H1 (cell line): ENCODE data around the gene QDPR. TPM values are rescaled to one million over a fixed set of nuclear protein-coding genes. Genes with fewer than 3 reads are reported as not detected.

ENCODE experiments used
- CTCF ChIA-PET: fragments of 300-600 bp; sonication (Branson Sonifier 250); formaldehyde crosslinking; loops from one replicate; lab custom pipeline; 2021; ENCODE audit not compliant: partially characterized antibody; lab: Charles Lee
- POLR2A ChIA-PET: fragments of 300-600 bp; sonication (Branson Sonifier 250); formaldehyde crosslinking; loops from one replicate; lab custom pipeline; 2021; ENCODE audit warnings: inconsistent platforms; ENCODE audit not compliant: partially characterized antibody; lab: Charles Lee
- DNase-seq, 2 experiments: peaks; one replicate each; pipeline versions ENCODE4 v3.0.0 to v3.0.0-alpha.2; 2010 to 2022; ENCODE audit warnings: low spot score in 2 of 2, low read depth in 1 of 2, mixed read lengths in 1 of 2
- FAIRE-seq: peaks from 2 replicates; lab custom pipeline; 2011; peaks lifted over from hg19 to GRCh38; lab: Jason Lieb, UNC
- H2AFZ ChIP-seq: 2 replicates; pipeline ENCODE4 v1.8.1; 2012; ENCODE audit warnings: low read length, inconsistent platforms
- H2AK5ac ChIP-seq: 2 replicates; pipeline ENCODE4 v1.6.1; 2013; ENCODE audit warnings: low read depth, low read length
- H2BK120ac ChIP-seq: replicated peaks from 2 replicates; pipeline ENCODE3; 2013; ENCODE audit warnings: low read depth, low read length, inconsistent platforms
- H2BK12ac ChIP-seq: 2 replicates; pipeline ENCODE4 v1.6.1; 2013; ENCODE audit warnings: low read depth, low read length
- H2BK15ac ChIP-seq: 2 replicates; pipeline ENCODE4 v1.6.1; 2013; ENCODE audit warnings: low read length
- H2BK20ac ChIP-seq: 2 replicates; pipeline ENCODE4 v1.6.1; 2013; ENCODE audit warnings: low read length
- H2BK5ac ChIP-seq: 2 replicates; pipeline ENCODE4 v1.6.1; 2013; ENCODE audit warnings: low read depth, low read length
- H3K14ac ChIP-seq: 2 replicates; pipeline ENCODE4 v1.6.1; 2013; ENCODE audit warnings: inconsistent platforms; ENCODE audit not compliant: insufficient read length
- H3K18ac ChIP-seq: 2 replicates; pipeline ENCODE4 v1.6.1; 2013; ENCODE audit warnings: low read length; ENCODE audit errors: extremely low read depth
- H3K23ac ChIP-seq: 2 replicates; pipeline ENCODE4 v1.6.1; 2013; ENCODE audit warnings: inconsistent platforms; ENCODE audit not compliant: insufficient read length
- H3K23me2 ChIP-seq: 2 replicates; pipeline ENCODE4 v1.6.1; 2013; ENCODE audit warnings: low read depth, low read length
- H3K27ac ChIP-seq: 2 replicates; pipeline ENCODE4 v1.6.1; 2011; ENCODE audit warnings: low read depth, low read length, inconsistent platforms
- H3K27me3 ChIP-seq, 4 experiments: replicated peaks in 1 of 4; 1 replicate in 1 of 4; 2 replicates in 3 of 4; pipeline versions ENCODE4 v1.6.1 to v1.8.1; 2011 to 2013; ENCODE audit warnings: low read length in 3 of 4, mild to moderate bottlenecking in 3 of 4, inconsistent platforms in 2 of 4, mixed read lengths in 2 of 4, moderate library complexity in 1 of 4; ENCODE audit not compliant: control insufficient read depth in 3 of 4, insufficient read depth in 3 of 4; ENCODE audit errors: extremely low read depth in 1 of 4
- H3K36me3 ChIP-seq, 4 experiments: 2 replicates each; pipeline versions ENCODE4 v1.6.1 to v1.8.1; 2011 to 2013; ENCODE audit warnings: mild to moderate bottlenecking in 4 of 4, low read length in 3 of 4, moderate library complexity in 2 of 4, control low read depth in 1 of 4, inconsistent platforms in 1 of 4; ENCODE audit not compliant: insufficient read depth in 4 of 4, control insufficient read depth in 2 of 4
- H3K4ac ChIP-seq: replicated peaks from 2 replicates; pipeline ENCODE3; 2013; ENCODE audit warnings: low read length, low read depth, mixed read lengths, inconsistent platforms; ENCODE audit not compliant: insufficient read length
- H3K4me1 ChIP-seq, 4 experiments: replicated peaks in 1 of 4; 1 replicate in 1 of 4; 2 replicates in 3 of 4; pipeline versions ENCODE4 v1.6.1 to v1.8.1; 2011 to 2013; ENCODE audit warnings: low read length in 3 of 4, inconsistent platforms in 2 of 4, mixed read lengths in 1 of 4; ENCODE audit not compliant: insufficient read depth in 4 of 4, control insufficient read depth in 3 of 4
- H3K4me2 ChIP-seq, 2 experiments: 2 replicates each; pipeline versions ENCODE4 v1.6.1 to v1.8.1; 2011 to 2013; ENCODE audit warnings: low read depth in 2 of 2, low read length in 2 of 2, control low read depth in 1 of 2, inconsistent platforms in 1 of 2, mild to moderate bottlenecking in 1 of 2; ENCODE audit not compliant: insufficient read depth in 1 of 2
- H3K4me3 ChIP-seq, 4 experiments: fragments of 200-600, 300-600 bp in 1 of 4; sonication (generic), shearing (Covaris generic), sonication (Bioruptor Twin) in 1 of 4; 2 replicates each; pipeline versions ENCODE4 v1.5.1 to v1.8.1; 2011 to 2016; ENCODE audit warnings: low read length in 4 of 4, low read depth in 3 of 4, control low read depth in 2 of 4, inconsistent platforms in 2 of 4, mild to moderate bottlenecking in 2 of 4, mixed read lengths in 1 of 4, moderate library complexity in 1 of 4; ENCODE audit not compliant: insufficient read depth in 2 of 4; ENCODE audit errors: extremely low read depth in 1 of 4
- H3K56ac ChIP-seq: replicated peaks from 2 replicates; pipeline ENCODE3; 2013; ENCODE audit warnings: low read depth, mild to moderate bottlenecking, mixed read lengths, low read length, inconsistent platforms; ENCODE audit not compliant: insufficient read length
- H3K79me1 ChIP-seq: 2 replicates; pipeline ENCODE4 v1.6.1; 2013; ENCODE audit warnings: low read depth, low read length, control low read depth
- H3K79me2 ChIP-seq, 2 experiments: 2 replicates each; pipeline versions ENCODE4 v1.6.1 to v1.8.1; 2012 to 2013; ENCODE audit warnings: low read length in 2 of 2, mild to moderate bottlenecking in 2 of 2, inconsistent platforms in 1 of 2; ENCODE audit not compliant: insufficient read depth in 2 of 2, control insufficient read depth in 1 of 2
- H3K9ac ChIP-seq, 4 experiments: replicated peaks in 1 of 4; 1 replicate in 1 of 4; 2 replicates in 3 of 4; pipeline versions ENCODE4 v1.6.1 to v1.8.1; 2011 to 2013; ENCODE audit warnings: low read depth in 3 of 4, low read length in 3 of 4, control low read depth in 2 of 4, mild to moderate bottlenecking in 2 of 4, moderate library complexity in 2 of 4, inconsistent platforms in 1 of 4; ENCODE audit errors: extremely low read depth in 1 of 4
- H3K9me3 ChIP-seq, 2 experiments: 2 replicates each; pipeline versions ENCODE4 v1.6.1 to v1.8.1; 2012 to 2013; ENCODE audit warnings: mild to moderate bottlenecking in 2 of 2, moderate library complexity in 2 of 2, control low read depth in 1 of 2, inconsistent platforms in 1 of 2, low read depth in 1 of 2, low read length in 1 of 2, mixed read lengths in 1 of 2; ENCODE audit not compliant: insufficient read depth in 2 of 2
- H4K20me1 ChIP-seq, 2 experiments: replicated peaks in 1 of 2; 2 replicates each; pipeline versions ENCODE3 to v1.8.1; 2011 to 2013; ENCODE audit warnings: inconsistent platforms in 2 of 2, low read length in 2 of 2, mild to moderate bottlenecking in 1 of 2; ENCODE audit not compliant: insufficient read depth in 2 of 2, control insufficient read depth in 1 of 2
- H4K5ac ChIP-seq: 2 replicates; pipeline ENCODE4 v1.6.1; 2013; ENCODE audit warnings: low read length, low read depth, mixed read lengths, inconsistent platforms; ENCODE audit not compliant: insufficient read length
- H4K8ac ChIP-seq: 2 replicates; pipeline ENCODE4 v1.8.0; 2013; ENCODE audit warnings: mild to moderate bottlenecking, moderate library complexity, low read length, inconsistent platforms; ENCODE audit not compliant: insufficient read depth; ENCODE audit errors: extremely low read depth
- H4K91ac ChIP-seq: replicated peaks from 2 replicates; pipeline ENCODE3; 2013; ENCODE audit warnings: low read length, mixed read lengths, inconsistent platforms; ENCODE audit not compliant: insufficient read length
- JUN ChIP-seq: IDR thresholded peaks from 2 replicates; pipeline ENCODE4 v1.6.1; 2011; ENCODE audit warnings: low read depth, mild to moderate bottlenecking, improper control_type of control experiment, low read length
- WGBS, 2 experiments: shearing (Covaris generic) in 1 of 2; methylation state at CpG; one replicate each; pipeline versions ENCODE4 v1.1.6 to v1.1.7; 2013 to 2015; ENCODE audit warnings: low lambda C conversion rate in 2 of 2, mixed read lengths in 2 of 2, inconsistent platforms in 1 of 2, low coverage in 1 of 2, missing lambda C conversion rate in 1 of 2; ENCODE audit not compliant: insufficient replicate concordance in 2 of 2, insufficient coverage in 1 of 2, insufficient read length in 1 of 2; ENCODE audit errors: extremely low coverage in 1 of 2, missing lambda C conversion rate in 1 of 2; 5-methylcytosine and 5-hydroxymethylcytosine counted together
- polyA plus RNA-seq, 7 experiments: library from polyadenylated mRNA; depleted of rRNA in 3 of 7; stranded (reverse) in 5 of 7; unstranded in 2 of 7; fragments of >200 nt in 5 of 7; fragments of 200-250 nt in 2 of 7; gene quantifications; 1 replicate in 5 of 7; 2 replicates in 1 of 7; 4 replicates in 1 of 7; pipeline versions ENCODE4 v1.2.1 to v1.2.3, GENCODE V29; 2011 to 2013; ENCODE audit warnings: missing spikeins in 2 of 7, mixed read lengths in 2 of 7
- total RNA-seq: library from RNA; stranded (reverse); fragmentation: NEBNext Ultra II Directional; extraction: Animal tissue kit (Norgen Biotek cat#: 25700); gene quantifications from 2 replicates; pipeline ENCODE4 v1.2.1, GENCODE V29; 2021

QDPR gene
- total and polyA plus RNA-seq, 2 of the 8 experiments (the other 6 are each of a cell fraction or from before 2014, with no cell fraction given): 33.6 to 35.9 TPM

GRCh38 chr4:17493619-17494018, 18.3 kb downstream of the QDPR start:
- TF ChIP-seq JUN: no peak
- H2BK120ac ChIP-seq: no peak overlapping the region
- H2BK12ac ChIP-seq: no peak overlapping the region
- H3K27ac ChIP-seq: no peak overlapping the region
- no peak overlapping the region for H3K4me2 ChIP-seq
- no peak overlapping the region for H2BK15ac ChIP-seq
- no peaks in the 10 kb centered on the region for H3K79me2 ChIP-seq
- 0 out of 2 replicates have a peak, but pooled peaks cover 1% of the 10 kb centered on the region for H3K23me2 ChIP-seq
- no peak overlapping the region for H2BK20ac ChIP-seq
- DNase-seq (no peak), FAIRE-seq (no peak)
- H4K91ac ChIP-seq: no peak overlapping the region
- no peak overlapping the region for H3K56ac ChIP-seq
- no peak overlapping the region for H3K23ac ChIP-seq
- no peak overlapping the region; the same call in 1 of the 2 replicates for H2BK5ac ChIP-seq
- no peak overlapping the region for H2AK5ac ChIP-seq
- no peaks in the 10 kb centered on the region for H3K9me3 ChIP-seq
- no peak overlapping the region for H3K14ac ChIP-seq
- no peak overlapping the region for H2AFZ ChIP-seq
- POLR2A ChIA-PET: interaction anchor here (0.8 to 1.1 kb wide), 4 partner anchors 9 to 19 kb away, joined by 3 to 4 read pairs (median 3); no protein-coding TSS in a partner anchor
- peaks cover 0 to 4% of the 10 kb centered on the region in 2 experiments for H4K20me1 ChIP-seq
- no peak overlapping the region for H3K4me3 ChIP-seq
- WGBS, 2 experiments: 93% methylated on average over 4 of the region's 4 CpGs; no CpG with 5 or more reads in 1 of the 2 experiments
- H3K4ac ChIP-seq: no peak overlapping the region
- peaks cover 0 to 6% (median 4%) of the 10 kb centered on the region in 4 experiments; a peak in 4 of 7 replicates for H3K4me1 ChIP-seq
- H4K5ac ChIP-seq: no peak overlapping the region
- no peaks in the 10 kb centered on the region for H3K27me3 ChIP-seq
- H3K79me1 ChIP-seq: peaks cover 3% of the 10 kb centered on the region
- CTCF ChIA-PET: interaction anchor here (0.7 to 1.5 kb wide), 5 partner anchors 8 to 106 kb away, joined by 3 to 4 read pairs (median 3); no protein-coding TSS in a partner anchor
- peaks cover 2 to 21% (median 6%) of the 10 kb centered on the region in 4 experiments; a peak in 6 of 8 replicates for H3K36me3 ChIP-seq
- H4K8ac ChIP-seq: no peak overlapping the region
- no peak overlapping the region for H3K9ac ChIP-seq
- H3K18ac ChIP-seq: no peak overlapping the region
